Measurements from ENCODE around the gene RBKS. TPM values are rescaled to one million over a fixed set of nuclear protein-coding genes. Genes with fewer than 3 reads are reported as not detected.

Gene RBKS
- total RNA-seq, 1 donor from 2014 or later: 0.79 TPM

- H3K36me3 ChIP-seq (ENCODE audit: control insufficient read depth, insufficient read depth, low read length): no peaks in the 10 kb centered on the region
- DNase-seq (ENCODE audit: low read depth): no peak
- no peak for FAIRE-seq
- H3K27me3 ChIP-seq (ENCODE audit: control insufficient read depth, insufficient read depth, low read length): no peaks in the 10 kb centered on the region
- no peak overlapping the region for H3K4me3 ChIP-seq (ENCODE audit: low read depth, low read length)
- no peak for TF ChIP-seq CTCF (IDR thresholded peaks at IDR 0.05; ENCODE audit: insufficient read depth, low read length, severe bottlenecking)
Measured at GRCh38 chr2:27805180-27805579, 85.0 kb downstream of the RBKS start.

GRCh38 chr2:27804146-27804545 is 86.0 kb downstream of the RBKS start:
- TF ChIP-seq CTCF (IDR thresholded peaks at IDR 0.05; ENCODE audit: insufficient read depth, low read length, severe bottlenecking): no peak
- no peaks in the 10 kb centered on the region for H3K36me3 ChIP-seq (ENCODE audit: control insufficient read depth, insufficient read depth, low read length)
- H3K4me3 ChIP-seq (ENCODE audit: low read depth, low read length): no peak overlapping the region
- no peaks in the 10 kb centered on the region for H3K27me3 ChIP-seq (ENCODE audit: control insufficient read depth, insufficient read depth, low read length)
- DNase-seq (ENCODE audit: low read depth) (no peak), FAIRE-seq (no peak)

GRCh38 chr2:27803046-27803445 is 87.1 kb downstream of the RBKS start:
- DNase-seq (ENCODE audit: low read depth): no peak
- FAIRE-seq: no peak

GRCh38 chr2:27802547-27802946 is 87.6 kb downstream of the RBKS start:
- no peaks in the 10 kb centered on the region for H3K36me3 ChIP-seq (ENCODE audit: control insufficient read depth, insufficient read depth, low read length)
- DNase-seq (ENCODE audit: low read depth) (no peak), FAIRE-seq (no peak)
- no peak for TF ChIP-seq CTCF (IDR thresholded peaks at IDR 0.05; ENCODE audit: insufficient read depth, low read length, severe bottlenecking)
- no peak overlapping the region for H3K4me3 ChIP-seq (ENCODE audit: low read depth, low read length)
- H3K27me3 ChIP-seq (ENCODE audit: control insufficient read depth, insufficient read depth, low read length): no peaks in the 10 kb centered on the region

More at GRCh38 chr2:27803046-27803445, 87.1 kb downstream of the RBKS start:
- H3K36me3 ChIP-seq (ENCODE audit: control insufficient read depth, insufficient read depth, low read length): no peaks in the 10 kb centered on the region
- H3K4me3 ChIP-seq (ENCODE audit: low read depth, low read length): no peak overlapping the region
- no peaks in the 10 kb centered on the region for H3K27me3 ChIP-seq (ENCODE audit: control insufficient read depth, insufficient read depth, low read length)
- no peak for TF ChIP-seq CTCF (IDR thresholded peaks at IDR 0.05; ENCODE audit: insufficient read depth, low read length, severe bottlenecking)

GRCh38 chr2:27800856-27801255 is 89.3 kb downstream of the RBKS start:
- no peak for TF ChIP-seq CTCF (IDR thresholded peaks at IDR 0.05; ENCODE audit: insufficient read depth, low read length, severe bottlenecking)
- FAIRE-seq (no peak), DNase-seq (ENCODE audit: low read depth) (no peak)
- Histone ChIP-seq H3K36me3 (ENCODE audit: control insufficient read depth, insufficient read depth, low read length) (no peaks in the 10 kb centered on the region), H3K27me3 (ENCODE audit: control insufficient read depth, insufficient read depth, low read length) (no peaks in the 10 kb centered on the region), H3K4me3 (ENCODE audit: low read depth, low read length) (no peak overlapping the region)

- Histone ChIP-seq H3K36me3 (ENCODE audit: control insufficient read depth, insufficient read depth, low read length) (no peaks in the 10 kb centered on the region), H3K4me3 (ENCODE audit: low read depth, low read length) (no peak overlapping the region), H3K27me3 (ENCODE audit: control insufficient read depth, insufficient read depth, low read length) (no peaks in the 10 kb centered on the region)
- no peak for TF ChIP-seq CTCF (IDR thresholded peaks at IDR 0.05; ENCODE audit: insufficient read depth, low read length, severe bottlenecking)
- FAIRE-seq (no peak), DNase-seq (ENCODE audit: low read depth) (peak; percentile 68)
Measured at GRCh38 chr2:27799646-27800010, 90.6 kb downstream of the RBKS start.

All from bronchial epithelial cell (primary cell).